H1 (cell line): Measurements from ENCODE around the gene SHLD1. TPM values are rescaled to one million over a fixed set of nuclear protein-coding genes. Genes with fewer than 3 reads are reported as not detected.

ENCODE experiments used
- CTCF ChIA-PET: fragments of 300-600 bp; sonication (Branson Sonifier 250); formaldehyde crosslinking; loops from one replicate; lab custom pipeline; 2021; ENCODE audit not compliant: partially characterized antibody; lab: Charles Lee
- POLR2A ChIA-PET: fragments of 300-600 bp; sonication (Branson Sonifier 250); formaldehyde crosslinking; loops from one replicate; lab custom pipeline; 2021; ENCODE audit warnings: inconsistent platforms; ENCODE audit not compliant: partially characterized antibody; lab: Charles Lee
- DNase-seq, 2 experiments: peaks; one replicate each; pipeline versions ENCODE4 v3.0.0 to v3.0.0-alpha.2; 2010 to 2022; ENCODE audit warnings: low spot score in 2 of 2, low read depth in 1 of 2, mixed read lengths in 1 of 2
- FAIRE-seq: peaks from 2 replicates; lab custom pipeline; 2011; peaks lifted over from hg19 to GRCh38; lab: Jason Lieb, UNC
- H2AFZ ChIP-seq: 2 replicates; pipeline ENCODE4 v1.8.1; 2012; ENCODE audit warnings: low read length, inconsistent platforms
- H2AK5ac ChIP-seq: 2 replicates; pipeline ENCODE4 v1.6.1; 2013; ENCODE audit warnings: low read depth, low read length
- H2BK120ac ChIP-seq: replicated peaks from 2 replicates; pipeline ENCODE3; 2013; ENCODE audit warnings: low read depth, low read length, inconsistent platforms
- H2BK12ac ChIP-seq: 2 replicates; pipeline ENCODE4 v1.6.1; 2013; ENCODE audit warnings: low read depth, low read length
- H2BK15ac ChIP-seq: 2 replicates; pipeline ENCODE4 v1.6.1; 2013; ENCODE audit warnings: low read length
- H2BK20ac ChIP-seq: 2 replicates; pipeline ENCODE4 v1.6.1; 2013; ENCODE audit warnings: low read length
- H2BK5ac ChIP-seq: 2 replicates; pipeline ENCODE4 v1.6.1; 2013; ENCODE audit warnings: low read depth, low read length
- H3K14ac ChIP-seq: 2 replicates; pipeline ENCODE4 v1.6.1; 2013; ENCODE audit warnings: inconsistent platforms; ENCODE audit not compliant: insufficient read length
- H3K18ac ChIP-seq: 2 replicates; pipeline ENCODE4 v1.6.1; 2013; ENCODE audit warnings: low read length; ENCODE audit errors: extremely low read depth
- H3K23ac ChIP-seq: 2 replicates; pipeline ENCODE4 v1.6.1; 2013; ENCODE audit warnings: inconsistent platforms; ENCODE audit not compliant: insufficient read length
- H3K23me2 ChIP-seq: 2 replicates; pipeline ENCODE4 v1.6.1; 2013; ENCODE audit warnings: low read depth, low read length
- H3K27ac ChIP-seq: 2 replicates; pipeline ENCODE4 v1.6.1; 2011; ENCODE audit warnings: low read depth, low read length, inconsistent platforms
- H3K27me3 ChIP-seq, 4 experiments: replicated peaks in 1 of 4; 1 replicate in 1 of 4; 2 replicates in 3 of 4; pipeline versions ENCODE4 v1.6.1 to v1.8.1; 2011 to 2013; ENCODE audit warnings: low read length in 3 of 4, mild to moderate bottlenecking in 3 of 4, inconsistent platforms in 2 of 4, mixed read lengths in 2 of 4, moderate library complexity in 1 of 4; ENCODE audit not compliant: control insufficient read depth in 3 of 4, insufficient read depth in 3 of 4; ENCODE audit errors: extremely low read depth in 1 of 4
- H3K36me3 ChIP-seq, 4 experiments: 2 replicates each; pipeline versions ENCODE4 v1.6.1 to v1.8.1; 2011 to 2013; ENCODE audit warnings: mild to moderate bottlenecking in 4 of 4, low read length in 3 of 4, moderate library complexity in 2 of 4, control low read depth in 1 of 4, inconsistent platforms in 1 of 4; ENCODE audit not compliant: insufficient read depth in 4 of 4, control insufficient read depth in 2 of 4
- H3K4ac ChIP-seq: replicated peaks from 2 replicates; pipeline ENCODE3; 2013; ENCODE audit warnings: low read length, low read depth, mixed read lengths, inconsistent platforms; ENCODE audit not compliant: insufficient read length
- H3K4me1 ChIP-seq, 4 experiments: replicated peaks in 1 of 4; 1 replicate in 1 of 4; 2 replicates in 3 of 4; pipeline versions ENCODE4 v1.6.1 to v1.8.1; 2011 to 2013; ENCODE audit warnings: low read length in 3 of 4, inconsistent platforms in 2 of 4, mixed read lengths in 1 of 4; ENCODE audit not compliant: insufficient read depth in 4 of 4, control insufficient read depth in 3 of 4
- H3K4me2 ChIP-seq, 2 experiments: 2 replicates each; pipeline versions ENCODE4 v1.6.1 to v1.8.1; 2011 to 2013; ENCODE audit warnings: low read depth in 2 of 2, low read length in 2 of 2, control low read depth in 1 of 2, inconsistent platforms in 1 of 2, mild to moderate bottlenecking in 1 of 2; ENCODE audit not compliant: insufficient read depth in 1 of 2
- H3K4me3 ChIP-seq, 4 experiments: fragments of 200-600, 300-600 bp in 1 of 4; sonication (generic), shearing (Covaris generic), sonication (Bioruptor Twin) in 1 of 4; 2 replicates each; pipeline versions ENCODE4 v1.5.1 to v1.8.1; 2011 to 2016; ENCODE audit warnings: low read length in 4 of 4, low read depth in 3 of 4, control low read depth in 2 of 4, inconsistent platforms in 2 of 4, mild to moderate bottlenecking in 2 of 4, mixed read lengths in 1 of 4, moderate library complexity in 1 of 4; ENCODE audit not compliant: insufficient read depth in 2 of 4; ENCODE audit errors: extremely low read depth in 1 of 4
- H3K56ac ChIP-seq: replicated peaks from 2 replicates; pipeline ENCODE3; 2013; ENCODE audit warnings: low read depth, mild to moderate bottlenecking, mixed read lengths, low read length, inconsistent platforms; ENCODE audit not compliant: insufficient read length
- H3K79me1 ChIP-seq: 2 replicates; pipeline ENCODE4 v1.6.1; 2013; ENCODE audit warnings: low read depth, low read length, control low read depth
- H3K79me2 ChIP-seq, 2 experiments: 2 replicates each; pipeline versions ENCODE4 v1.6.1 to v1.8.1; 2012 to 2013; ENCODE audit warnings: low read length in 2 of 2, mild to moderate bottlenecking in 2 of 2, inconsistent platforms in 1 of 2; ENCODE audit not compliant: insufficient read depth in 2 of 2, control insufficient read depth in 1 of 2
- H3K9ac ChIP-seq, 4 experiments: replicated peaks in 1 of 4; 1 replicate in 1 of 4; 2 replicates in 3 of 4; pipeline versions ENCODE4 v1.6.1 to v1.8.1; 2011 to 2013; ENCODE audit warnings: low read depth in 3 of 4, low read length in 3 of 4, control low read depth in 2 of 4, mild to moderate bottlenecking in 2 of 4, moderate library complexity in 2 of 4, inconsistent platforms in 1 of 4; ENCODE audit errors: extremely low read depth in 1 of 4
- H3K9me3 ChIP-seq, 2 experiments: 2 replicates each; pipeline versions ENCODE4 v1.6.1 to v1.8.1; 2012 to 2013; ENCODE audit warnings: mild to moderate bottlenecking in 2 of 2, moderate library complexity in 2 of 2, control low read depth in 1 of 2, inconsistent platforms in 1 of 2, low read depth in 1 of 2, low read length in 1 of 2, mixed read lengths in 1 of 2; ENCODE audit not compliant: insufficient read depth in 2 of 2
- H4K20me1 ChIP-seq, 2 experiments: replicated peaks in 1 of 2; 2 replicates each; pipeline versions ENCODE3 to v1.8.1; 2011 to 2013; ENCODE audit warnings: inconsistent platforms in 2 of 2, low read length in 2 of 2, mild to moderate bottlenecking in 1 of 2; ENCODE audit not compliant: insufficient read depth in 2 of 2, control insufficient read depth in 1 of 2
- H4K5ac ChIP-seq: 2 replicates; pipeline ENCODE4 v1.6.1; 2013; ENCODE audit warnings: low read length, low read depth, mixed read lengths, inconsistent platforms; ENCODE audit not compliant: insufficient read length
- H4K8ac ChIP-seq: 2 replicates; pipeline ENCODE4 v1.8.0; 2013; ENCODE audit warnings: mild to moderate bottlenecking, moderate library complexity, low read length, inconsistent platforms; ENCODE audit not compliant: insufficient read depth; ENCODE audit errors: extremely low read depth
- H4K91ac ChIP-seq: replicated peaks from 2 replicates; pipeline ENCODE3; 2013; ENCODE audit warnings: low read length, mixed read lengths, inconsistent platforms; ENCODE audit not compliant: insufficient read length
- ATF3 ChIP-seq: IDR thresholded peaks from 2 replicates; pipeline ENCODE4 v1.6.1; 2011; ENCODE audit warnings: low read depth, mild to moderate bottlenecking, low read length; ENCODE audit not compliant: insufficient read depth
- BCL11A ChIP-seq, 2 experiments: IDR thresholded peaks; one replicate each; pipeline ENCODE4 v1.6.1; 2011; ENCODE audit warnings: low read depth in 2 of 2, low read length in 2 of 2, mild to moderate bottlenecking in 2 of 2
- CBX5 ChIP-seq: fragments of 300-800, 300-1000 bp; sonication (generic); IDR thresholded peaks from 2 replicates; pipeline ENCODE4 v1.7.1; 2016; ENCODE audit warnings: antibody characterized with exemption, low read length, low read depth
- CEBPB ChIP-seq: IDR thresholded peaks from 2 replicates; pipeline ENCODE4 v1.6.1; 2012; ENCODE audit warnings: low read depth, low read length
- CHD2 ChIP-seq: IDR thresholded peaks from 2 replicates; pipeline ENCODE4 v1.6.1; 2012; ENCODE audit warnings: low read length, improper control_type of control experiment
- KDM5A ChIP-seq: fragments of 200-600 bp; IDR thresholded peaks from 2 replicates; pipeline ENCODE4 v1.7.1; 2012; ENCODE audit warnings: mild to moderate bottlenecking, low read length, inconsistent platforms, mixed read lengths
- TAF7 ChIP-seq: optimal IDR thresholded peaks from 2 replicates; pipeline ENCODE3; 2011; ENCODE audit warnings: low read depth, mild to moderate bottlenecking, inconsistent platforms, low read length, moderate library complexity, borderline replicate concordance
- TCF12 ChIP-seq: IDR thresholded peaks from 2 replicates; pipeline ENCODE4 v1.6.1; 2011; ENCODE audit warnings: low read depth, mild to moderate bottlenecking, low read length
- WGBS, 2 experiments: shearing (Covaris generic) in 1 of 2; methylation state at CpG; one replicate each; pipeline versions ENCODE4 v1.1.6 to v1.1.7; 2013 to 2015; ENCODE audit warnings: low lambda C conversion rate in 2 of 2, mixed read lengths in 2 of 2, inconsistent platforms in 1 of 2, low coverage in 1 of 2, missing lambda C conversion rate in 1 of 2; ENCODE audit not compliant: insufficient replicate concordance in 2 of 2, insufficient coverage in 1 of 2, insufficient read length in 1 of 2; ENCODE audit errors: extremely low coverage in 1 of 2, missing lambda C conversion rate in 1 of 2; 5-methylcytosine and 5-hydroxymethylcytosine counted together
- long read RNA-seq, 2 experiments: library from RNA in 1 of 2; library from capped mRNA in 1 of 2; stranded (forward); transcript quantifications; one replicate each; pipeline ENCODE4 v2.0.0, GENCODE V29; 2021; ENCODE audit warnings: inconsistent platforms in 1 of 2
- polyA minus RNA-seq, 3 experiments: library from RNA; depleted of rRNA, polyadenylated mRNA; stranded (reverse); fragments of >200 nt; gene quantifications; 1 replicate in 2 of 3; 2 replicates in 1 of 3; pipeline ENCODE4 v1.2.3, GENCODE V29; 2011
- polyA plus RNA-seq, 7 experiments: library from polyadenylated mRNA; depleted of rRNA in 3 of 7; stranded (reverse) in 5 of 7; unstranded in 2 of 7; fragments of >200 nt in 5 of 7; fragments of 200-250 nt in 2 of 7; gene quantifications; 1 replicate in 5 of 7; 2 replicates in 1 of 7; 4 replicates in 1 of 7; pipeline versions ENCODE4 v1.2.1 to v1.2.3, GENCODE V29; 2011 to 2013; ENCODE audit warnings: missing spikeins in 2 of 7, mixed read lengths in 2 of 7
- total RNA-seq: library from RNA; stranded (reverse); fragmentation: NEBNext Ultra II Directional; extraction: Animal tissue kit (Norgen Biotek cat#: 25700); gene quantifications from 2 replicates; pipeline ENCODE4 v1.2.1, GENCODE V29; 2021

Gene SHLD1
- total RNA-seq = 4.2 and 4.5 TPM in 2 replicates
- polyA plus RNA-seq (2011; rRNA removed) = 4.4 and 6.5 TPM in 2 replicates
- polyA plus RNA-seq (2011; cell fraction: cytosol; rRNA removed) = 5.9 TPM
- 2.7 TPM for polyA plus RNA-seq (2011; cell fraction: nucleus; rRNA removed)
- polyA plus RNA-seq (2012, experiment 1 of 2) = 4.0 to 5.2 TPM (median 4.2 TPM) in 4 replicates
- 8.6 TPM for polyA plus RNA-seq (2012, experiment 2 of 2)
- 4.9 TPM for polyA plus RNA-seq (2013, experiment 1 of 2)
- polyA plus RNA-seq (2013, experiment 2 of 2) = 4.2 TPM
- 1.9 and 2.8 TPM in 2 replicates for polyA minus RNA-seq (2011; rRNA and poly(A)+ RNA removed)
- polyA minus RNA-seq (2011; cell fraction: cytosol; rRNA and poly(A)+ RNA removed) = not detected
- polyA minus RNA-seq (2011; cell fraction: nucleus; rRNA and poly(A)+ RNA removed) = 5.6 TPM
- long read RNA-seq, experiment 1, partial matches to known transcripts = 1 of 4 reads
- long read RNA-seq, experiment 1, other reads (novel, unspliced or antisense) = 2 of 4 reads
- long read RNA-seq, experiment 2, transcript SHLD1-201 (3 exons, 1,154 nt) = major isoform, 5 of 6 reads
- long read RNA-seq, experiment 2, partial matches to known transcripts = 1 of 6 reads
- long read RNA-seq, experiment 2, other reads (novel, unspliced or antisense) = 0 of 6 reads

- Histone ChIP-seq H2AK5ac (0 out of 2 replicates have a peak within 1 kb of the TSS, but pooled peaks have one; percentile 24), H3K27me3 (no peaks in the 10 kb centered on the region), H2BK5ac (peak within 1 kb of the TSS; percentile 20; the same call in 1 of the 2 replicates), H4K20me1 (no peaks in the 10 kb centered on the region), H4K5ac (peak within 1 kb of the TSS; percentile 90), H3K14ac (no peak within 1 kb of the TSS), H3K4me1 (peaks cover 0 to 7% (median 2%) of the 10 kb centered on the region in 4 experiments; a peak in 2 of 7 replicates), H3K4me3 (peak within 1 kb of the TSS; percentile 49 to 70 (median 54)), H4K91ac (peak within 1 kb of the TSS; percentile 73), H2AFZ (peak within 1 kb of the TSS; percentile 18; the same call in 1 of the 2 replicates), H3K56ac (peak within 1 kb of the TSS; percentile 28), H2BK12ac (no peak within 1 kb of the TSS), H2BK15ac (no peak within 1 kb of the TSS), H3K4ac (no peak within 1 kb of the TSS), H3K27ac (peak within 1 kb of the TSS; percentile 52; the same call in 1 of the 2 replicates), H3K23ac (no peak within 1 kb of the TSS), H3K79me1 (no peaks in the 10 kb centered on the region), H4K8ac (peak within 1 kb of the TSS; percentile 9; the same call in 1 of the 2 replicates), H2BK120ac (no peak within 1 kb of the TSS), H3K4me2 (peak within 1 kb of the TSS; percentile 61 to 66), H3K18ac (no peak within 1 kb of the TSS; the same call in 1 of the 2 replicates), H2BK20ac (no peak within 1 kb of the TSS), H3K36me3 (no peaks in the 10 kb centered on the region), H3K9me3 (no peaks in the 10 kb centered on the region), H3K79me2 (no peaks in the 10 kb centered on the region), H3K9ac (peak within 1 kb of the TSS; percentile 42 to 82 (median 58)), H3K23me2 (peaks cover 3% of the 10 kb centered on the region; the same call in 1 of the 2 replicates)
- POLR2A ChIA-PET = interaction anchor here (0.6 to 2.5 kb wide), 4 partner anchors 9 to 221 kb away, joined by 3 to 8 read pairs (median 3); no protein-coding TSS in a partner anchor
- FAIRE-seq (peak; percentile 65), DNase-seq (peak; percentile 60 to 73)
- CTCF ChIA-PET = interaction anchor here (0.8 to 1.0 kb wide), 2 partner anchors 29 to 37 kb away, joined by 3 to 5 read pairs; no protein-coding TSS in a partner anchor
- 19% methylated on average over 27 of the region's 27 CpGs; no CpG with 5 or more reads in 1 of the 2 experiments for WGBS, 2 experiments
- TF ChIP-seq ATF3 (no peak), KDM5A (no peak), TCF12 (peak; percentile 16; the same call in 1 of the 2 replicates), TAF7 (peak; percentile 74), CHD2 (no peak), CBX5 (no peak), CEBPB (no peak), BCL11A (IDR thresholded peaks at IDR 0.05; ENCODE audit: low read depth in 2 of 2, low read length in 2 of 2) (no peak)
Measured at GRCh38 chr20:5749952-5750779, at the start of gene SHLD1. Gene SHLD1, plus strand, starts transcription at chr20:5750401. Its CDS starts 22,465 bp downstream, at chr20:5772866.
